NCI-H1048 (cell line): ENCODE data around the gene KTI12.

Experiments
- DNase-seq: peaks from one replicate; lab custom pipeline; 2025; lab: John Stamatoyannopoulos, UW

Gene KTI12

DNA sequence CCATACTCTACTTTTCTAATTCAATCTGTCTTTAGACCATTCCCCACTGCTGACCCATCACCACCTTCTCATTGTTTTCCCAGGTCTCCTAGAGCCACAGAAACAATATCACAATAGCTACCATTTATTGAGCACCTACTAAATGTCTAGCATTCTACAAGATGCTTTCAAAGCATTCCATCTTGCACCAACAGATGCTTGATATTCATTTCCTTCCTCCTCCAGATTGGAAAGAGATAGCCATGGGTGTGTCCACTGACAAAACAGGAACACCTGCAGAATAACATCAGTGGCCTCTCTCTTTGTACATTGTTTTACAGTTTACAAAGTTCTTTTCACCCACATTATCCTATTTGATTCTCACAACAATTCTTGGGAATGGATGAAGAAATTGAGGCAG is 45.4 kb downstream of the KTI12 start:
- no peak for DNase-seq

DNA sequence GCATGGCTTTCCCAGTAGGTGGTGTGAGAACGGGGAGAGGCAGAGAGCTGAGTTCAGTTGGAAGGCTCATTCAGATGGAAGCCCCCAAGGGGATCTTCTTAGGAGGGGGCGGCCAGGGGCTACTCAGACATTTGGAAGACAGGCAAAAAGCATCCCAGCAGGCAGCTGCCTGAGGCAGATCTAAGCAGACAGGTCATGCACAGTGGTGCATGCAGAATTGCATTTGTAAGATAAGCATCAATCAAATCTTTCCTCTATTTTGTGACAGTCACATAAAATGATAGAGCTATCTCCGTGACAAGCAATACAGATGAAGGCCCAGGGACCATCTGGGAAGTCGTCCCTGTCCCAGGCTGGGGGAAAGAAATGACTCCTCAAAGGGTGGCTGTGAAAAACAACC is 46.9 kb downstream of the KTI12 start:
- DNase-seq = no peak

DNA sequence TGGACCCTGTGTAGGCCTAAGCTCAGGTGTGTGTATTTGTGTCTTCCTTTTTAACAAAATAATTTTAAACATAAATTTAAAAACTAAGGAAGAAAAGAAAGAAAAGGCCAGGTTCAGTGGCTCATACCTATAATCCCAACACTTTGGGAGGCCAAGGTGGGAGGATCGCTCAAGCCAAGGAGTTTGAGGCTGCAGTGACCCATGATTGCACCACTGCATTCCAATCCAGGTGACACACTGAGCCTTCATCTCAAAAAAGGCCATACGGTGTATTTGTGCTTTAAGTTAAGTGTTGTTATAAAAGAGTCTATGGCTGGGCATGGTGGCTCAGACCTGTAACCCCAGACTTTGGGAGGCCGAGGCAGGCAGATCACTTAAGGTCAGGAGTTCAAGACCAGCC is 51.4 kb downstream of the KTI12 start:
- DNase-seq = no peak
